Activated CD8-positive, alpha-beta memory T cell treated with anti-CD3 and anti-CD28 coated beads, Interleukin-2, amount 50 U/mL, for 4 hours (primary cell): ENCODE data around the gene GNG4.

ENCODE experiments used
- DNase-seq: peaks from one replicate; pipeline ENCODE4 v3.0.0-alpha.2; 2020

The GNG4 gene

GRCh38 chr1:235649368-235650163 is at the start of gene GNG4:
TSS of gene GNG4 (minus strand) at chr1:235649784. CDS start at chr1:235583838, 65,946 bp downstream.
- peak; percentile 47 for DNase-seq

GRCh38 chr1:235697508-235697907 is 47.9 kb upstream of the GNG4 start:
- no peak for DNase-seq

- DNase-seq: no peak
Measured at GRCh38 chr1:235689356-235689755, 39.8 kb upstream of the GNG4 start.

- no peak for DNase-seq
Measured at GRCh38 chr1:235688096-235688495, 38.5 kb upstream of the GNG4 start.

- DNase-seq: no peak
Measured at GRCh38 chr1:235683653-235684052, 34.1 kb upstream of the GNG4 start.

- DNase-seq: no peak
Measured at GRCh38 chr1:235682216-235682615, 32.6 kb upstream of the GNG4 start.

GRCh38 chr1:235679644-235680043 is 30.1 kb upstream of the GNG4 start:
- DNase-seq: no peak

- DNase-seq: no peak
Measured at GRCh38 chr1:235679005-235679404, 29.4 kb upstream of the GNG4 start.

- no peak for DNase-seq
Measured at GRCh38 chr1:235675152-235675890, 25.7 kb upstream of the GNG4 start.

- no peak for DNase-seq
Measured at GRCh38 chr1:235673981-235674380, 24.4 kb upstream of the GNG4 start.

GRCh38 chr1:235671992-235672391 is 22.4 kb upstream of the GNG4 start:
- no peak for DNase-seq

- no peak for DNase-seq
Measured at GRCh38 chr1:235670157-235670776, 20.7 kb upstream of the GNG4 start.

GRCh38 chr1:235669277-235669676 is 19.7 kb upstream of the GNG4 start:
- no peak for DNase-seq

- no peak for DNase-seq
Measured at GRCh38 chr1:235663628-235664027, 14.0 kb upstream of the GNG4 start.

GRCh38 chr1:235661568-235661967 is 12.0 kb upstream of the GNG4 start:
- DNase-seq: no peak

GRCh38 chr1:235659186-235659771 is 9.7 kb upstream of the GNG4 start:
- no peak for DNase-seq

- no peak for DNase-seq
Measured at GRCh38 chr1:235657747-235658526, 8.4 kb upstream of the GNG4 start.

GRCh38 chr1:235657269-235657668 is 7.7 kb upstream of the GNG4 start:
- DNase-seq: no peak

GRCh38 chr1:235652364-235652763 is 2.8 kb upstream of the GNG4 start:
- DNase-seq: no peak

GRCh38 chr1:235651170-235651806 is 1.7 kb upstream of the GNG4 start:
- no peak for DNase-seq

GRCh38 chr1:235650341-235651169 is 971 bp upstream of the GNG4 start:
- DNase-seq: no peak
